Gastrocnemius medialis (tissue), 4 donors: ENCODE data around the gene PGF.

Source experiments
- CTCF ChIP-seq, 5 experiments: fragments of 450-650 bp in 3 of 5; fragments of 200-600 bp in 2 of 5; sonication (generic) in 2 of 5; IDR thresholded peaks in 4 of 5; conservative IDR thresholded peaks in 1 of 5; 1 replicate in 4 of 5; 2 replicates in 1 of 5; pipeline ENCODE4 v1.5.1; 2016 to 2019; ENCODE audit warnings: antibody characterized with exemption in 5 of 5, mild to moderate bottlenecking in 3 of 5, moderate library complexity in 3 of 5
- POLR2A ChIP-seq, 2 donors: fragments of 450-650 bp; IDR thresholded peaks; one replicate each; pipeline ENCODE4 v1.6.1; 2017; ENCODE audit warnings: antibody characterized with exemption in 2 of 2, mild to moderate bottlenecking in 2 of 2, moderate library complexity in 2 of 2

GRCh38 chr14:74896400-74896799, 59.0 kb downstream of the PGF start:
- TF ChIP-seq POLR2A (IDR thresholded peaks at IDR 0.05) (no peak), CTCF (IDR thresholded peaks at IDR 0.05 in 4 of 5, conservative IDR thresholded peaks at IDR 0.05 in 1 of 5) (no peak)
